ENCODE data around the gene PPIP5K2. TPM values are rescaled to one million over a fixed set of nuclear protein-coding genes. Genes with fewer than 3 reads are reported as not detected.

The PPIP5K2 gene
- total RNA-seq, 6 experiments from 2014 or later: 54.9 to 75.2 (median 61.2) TPM

- no peak overlapping the region for H3K4me3 Mint-ChIP-seq
- no peak overlapping the region for H3K27ac Mint-ChIP-seq
- peaks cover 18% of the 10 kb centered on the region for H3K4me1 Mint-ChIP-seq (ENCODE audit: low read depth)
- H3K27me3 Mint-ChIP-seq (ENCODE audit: insufficient read depth): no peaks in the 10 kb centered on the region
- peaks cover 11% of the 10 kb centered on the region for H3K36me3 Mint-ChIP-seq (ENCODE audit: low read depth)
- H3K9me3 Mint-ChIP-seq: no peaks in the 10 kb centered on the region
- TF ChIP-seq CTCF (IDR thresholded peaks at IDR 0.05): no peak
- peak; percentile 47 for DNase-seq
These were observed 18.9 kb upstream of the PPIP5K2 start for GRCh38 chr5:103101079-103101750.

- H3K9me3 Mint-ChIP-seq: no peaks in the 10 kb centered on the region
- H3K27me3 Mint-ChIP-seq (ENCODE audit: insufficient read depth): no peaks in the 10 kb centered on the region
- H3K27ac Mint-ChIP-seq: no peak overlapping the region
- DNase-seq: no peak
- H3K4me1 Mint-ChIP-seq (ENCODE audit: low read depth): peaks cover 18% of the 10 kb centered on the region
- H3K4me3 Mint-ChIP-seq: no peak overlapping the region
- no peak for TF ChIP-seq CTCF (IDR thresholded peaks at IDR 0.05)
- H3K36me3 Mint-ChIP-seq (ENCODE audit: low read depth): peaks cover 11% of the 10 kb centered on the region
These were observed 17.9 kb upstream of the PPIP5K2 start for GRCh38 chr5:103102234-103102633.

DNA sequence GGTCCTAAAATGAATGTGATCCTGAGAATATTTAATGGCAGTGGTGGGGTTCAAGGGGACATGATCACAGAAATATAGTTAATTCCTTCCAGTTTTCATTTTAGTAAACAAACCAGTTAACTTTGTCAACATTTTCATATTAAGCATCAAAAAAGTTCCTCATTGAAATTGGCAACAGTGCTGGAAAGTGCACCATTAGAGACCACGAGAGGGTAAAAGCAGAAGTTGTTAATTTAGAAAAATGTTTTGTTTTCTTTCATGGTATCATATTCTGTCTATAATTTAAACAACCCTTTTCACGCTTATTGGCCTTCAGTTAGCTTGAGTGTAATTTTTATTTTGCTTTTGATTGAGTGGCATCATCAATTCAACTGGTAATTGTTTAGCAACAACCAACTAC, 12.0 kb upstream of the PPIP5K2 start:
- no peaks in the 10 kb centered on the region for H3K4me1 Mint-ChIP-seq (ENCODE audit: low read depth)
- no peaks in the 10 kb centered on the region for H3K9me3 Mint-ChIP-seq
- no peak for TF ChIP-seq CTCF (IDR thresholded peaks at IDR 0.05)
- no peak overlapping the region for H3K4me3 Mint-ChIP-seq
- peaks cover 6% of the 10 kb centered on the region; the same call in 1 of the 2 replicates for H3K36me3 Mint-ChIP-seq (ENCODE audit: low read depth)
- no peaks in the 10 kb centered on the region for H3K27me3 Mint-ChIP-seq (ENCODE audit: insufficient read depth)
- H3K27ac Mint-ChIP-seq: no peak overlapping the region
- DNase-seq: no peak

GRCh38 chr5:103109277-103109676, 10.8 kb upstream of the PPIP5K2 start:
- H3K36me3 Mint-ChIP-seq (ENCODE audit: low read depth): peaks cover 4% of the 10 kb centered on the region; the same call in 1 of the 2 replicates
- no peaks in the 10 kb centered on the region for H3K9me3 Mint-ChIP-seq
- H3K4me3 Mint-ChIP-seq: no peak overlapping the region
- H3K4me1 Mint-ChIP-seq (ENCODE audit: low read depth): no peaks in the 10 kb centered on the region
- DNase-seq: no peak
- H3K27me3 Mint-ChIP-seq (ENCODE audit: insufficient read depth): no peaks in the 10 kb centered on the region
- no peak overlapping the region for H3K27ac Mint-ChIP-seq
- no peak for TF ChIP-seq CTCF (IDR thresholded peaks at IDR 0.05)

DNA sequence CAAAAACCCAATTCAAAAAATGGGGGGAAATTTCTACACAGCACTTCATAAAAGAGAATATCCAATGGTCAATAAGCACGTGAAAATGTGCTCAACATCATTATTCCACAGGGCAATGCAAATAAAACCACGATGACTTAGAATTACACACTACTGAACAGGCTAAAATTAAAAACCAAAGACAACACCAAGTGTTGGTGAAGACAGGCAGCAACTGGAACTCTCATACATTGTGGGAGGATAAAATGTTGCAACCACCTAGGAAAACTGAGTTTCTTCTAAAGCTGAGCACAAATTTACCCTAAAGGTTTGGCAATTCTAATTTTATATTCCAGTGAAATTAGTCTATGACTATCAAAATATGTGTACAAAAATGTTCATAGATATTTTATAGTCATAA, 9.7 kb upstream of the PPIP5K2 start:
- Mint-ChIP-seq H3K4me3 (no peak overlapping the region), H3K27me3 (ENCODE audit: insufficient read depth) (no peaks in the 10 kb centered on the region), H3K4me1 (ENCODE audit: low read depth) (no peaks in the 10 kb centered on the region), H3K36me3 (ENCODE audit: low read depth) (no peaks in the 10 kb centered on the region), H3K27ac (no peak overlapping the region), H3K9me3 (no peaks in the 10 kb centered on the region)
- TF ChIP-seq CTCF (IDR thresholded peaks at IDR 0.05): no peak
- DNase-seq: no peak

Data from HFFc6 (cell line).